ENCODE data around the gene STK24.

STK24 gene

DNA sequence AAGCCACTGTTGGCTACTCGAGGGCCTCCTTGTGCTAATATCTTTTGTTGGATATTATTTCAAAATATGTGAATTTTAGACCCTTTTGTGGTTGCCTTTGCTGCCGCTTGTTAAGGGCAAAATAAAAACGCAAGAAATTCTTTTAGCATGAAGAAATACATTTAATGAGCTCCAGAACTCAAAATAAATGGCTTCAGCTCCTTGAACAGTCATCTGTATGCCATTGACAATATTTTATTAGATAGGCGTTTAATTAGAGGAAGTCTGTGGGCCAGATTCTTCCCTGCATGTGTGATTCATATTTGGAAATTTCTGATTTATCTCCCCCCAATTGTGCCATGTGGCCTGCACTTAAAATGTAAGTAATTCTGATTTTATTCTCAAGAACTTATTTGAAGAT is 177.2 kb downstream of the STK24 start:
- DNase-seq, result no peak

DNA sequence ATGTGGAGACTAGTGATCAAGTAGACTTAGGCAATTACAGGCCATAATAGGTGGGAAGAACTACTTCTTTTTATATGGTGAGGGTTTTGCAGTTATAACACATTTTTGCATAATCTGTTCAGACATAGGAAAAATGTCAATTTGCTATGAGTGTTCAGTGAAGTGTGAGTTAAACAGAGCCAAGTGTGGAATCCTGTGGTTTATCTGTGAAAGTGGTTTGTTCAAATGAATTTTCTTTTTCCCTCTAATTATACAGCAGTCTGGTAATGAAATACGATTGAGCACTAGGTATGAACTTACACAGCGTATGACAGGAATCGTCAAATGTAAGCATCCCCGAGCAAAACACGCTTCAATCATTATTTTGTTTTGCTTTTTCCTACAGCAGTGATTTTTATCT is 178.3 kb downstream of the STK24 start:
- no peak for DNase-seq

DNA sequence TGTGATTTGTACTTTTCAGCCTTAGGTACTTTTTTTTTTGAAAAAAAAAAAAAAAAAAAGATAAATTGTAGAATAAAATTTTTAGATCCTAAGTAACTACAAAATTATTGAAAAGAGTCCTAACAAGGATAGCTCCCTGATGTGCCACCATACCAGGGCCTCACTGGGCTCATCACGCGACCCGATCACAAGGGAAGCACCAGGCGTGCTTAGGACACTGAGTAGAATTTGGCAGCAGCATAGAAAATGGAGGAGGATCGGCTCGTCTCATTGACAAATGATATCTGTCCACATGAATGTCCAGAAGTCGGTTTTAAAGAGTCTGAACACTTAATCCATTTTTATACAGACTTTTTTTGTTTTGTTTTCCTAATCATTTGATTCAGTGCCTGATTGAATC is 179.0 kb downstream of the STK24 start:
- DNase-seq, result no peak

DNA sequence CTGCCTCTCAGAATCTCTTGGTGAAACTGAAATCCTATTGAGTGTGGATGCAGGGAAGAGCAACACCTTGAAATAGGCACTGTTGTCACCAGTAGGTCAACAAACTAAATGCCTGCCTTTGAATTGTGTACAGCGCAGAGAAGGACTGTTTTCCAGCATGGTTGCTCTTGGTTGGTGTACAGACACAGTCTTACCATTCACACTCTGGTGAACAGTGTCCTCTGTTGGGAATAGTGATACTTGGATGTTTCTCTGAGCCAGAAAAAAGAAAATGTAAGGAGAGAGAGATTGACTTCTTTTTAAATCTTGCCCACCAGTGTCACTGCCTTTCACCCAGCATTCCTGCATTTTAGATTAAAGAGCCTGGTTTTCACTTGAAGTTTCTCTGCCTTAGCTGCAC is 179.7 kb downstream of the STK24 start:
- no peak for DNase-seq

DNA sequence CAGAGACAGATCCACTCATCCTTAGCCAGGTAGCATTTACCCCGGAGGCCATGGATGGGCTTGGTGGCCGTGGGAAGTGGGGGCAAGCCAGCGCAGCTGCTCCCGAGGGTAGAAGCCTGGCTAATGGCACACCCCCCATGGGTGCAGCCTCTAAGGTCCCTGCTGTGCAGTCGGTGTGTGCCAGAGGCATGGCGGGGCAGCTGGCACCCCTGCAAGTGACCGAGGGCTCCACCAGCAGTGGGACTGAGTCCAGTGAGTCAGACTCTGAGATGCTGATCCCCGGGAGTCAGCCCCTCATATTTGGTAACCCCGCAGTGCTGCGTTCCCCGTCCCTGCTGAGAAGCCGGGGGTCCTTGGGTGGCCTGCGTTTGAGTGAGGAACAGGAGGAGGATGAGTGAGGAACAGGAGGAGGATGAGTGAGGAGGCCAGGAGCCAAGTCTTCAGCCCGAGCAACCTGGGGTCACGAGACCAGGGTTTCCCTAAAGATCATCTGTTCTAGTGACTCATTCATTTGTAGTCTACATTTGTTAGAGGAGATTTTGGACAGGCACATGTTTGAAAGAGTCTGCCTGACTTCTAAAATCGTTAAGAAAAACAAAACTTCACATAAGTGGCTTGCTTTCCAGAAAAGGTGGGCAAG is 180.7 kb downstream of the STK24 start:
- DNase-seq, result no peak

Data from NCI-H1694 (cell line).